BJ (cell line): ENCODE results near the gene MRPS6. TPM values are rescaled to one million over a fixed set of nuclear protein-coding genes. Genes with fewer than 3 reads are reported as not detected.

Experiments used
- CTCF ChIA-PET: fragments of 350-600 bp; formaldehyde crosslinking; extraction: SDS; loops from one replicate; lab custom pipeline; 2021; ENCODE audit warnings: antibody characterized with exemption, inconsistent platforms; lab: Yijun Ruan, JAX
- POLR2A ChIA-PET: fragments of 300-600 bp; sonication (Branson Sonifier 250); formaldehyde crosslinking; extraction: SDS; loops from one replicate; lab custom pipeline; 2021; ENCODE audit warnings: antibody characterized with exemption; lab: Charles Lee
- DNase-seq: peaks from one replicate; pipeline ENCODE4 v3.0.0-alpha.2; 2011; ENCODE audit warnings: low read depth
- H3K27me3 ChIP-seq: 2 replicates; pipeline ENCODE4 v1.6.0; 2011; ENCODE audit warnings: low read length; ENCODE audit not compliant: control insufficient read depth, insufficient read depth
- H3K36me3 ChIP-seq: 2 replicates; pipeline ENCODE4 v1.5.1; 2011; ENCODE audit warnings: low read length; ENCODE audit not compliant: control insufficient read depth, insufficient read depth
- H3K4me3 ChIP-seq: 2 replicates; pipeline ENCODE4 v1.5.1; 2011; ENCODE audit warnings: low read depth, mild to moderate bottlenecking, control low read depth, low read length
- CTCF ChIP-seq: IDR thresholded peaks from 2 replicates; pipeline ENCODE4 v1.5.1; 2011; ENCODE audit warnings: low read depth, mild to moderate bottlenecking, control low read depth, inconsistent platforms, low read length, moderate library complexity; ENCODE audit not compliant: insufficient read depth
- polyA plus RNA-seq: library from polyadenylated mRNA; depleted of rRNA; stranded (reverse); fragments of >200 nt; gene quantifications from 2 replicates; pipeline ENCODE4 v1.2.3, GENCODE V29; 2011

The MRPS6 gene
- polyA plus RNA-seq, 1 experiment = 13.8 TPM

GRCh38 chr21:34186109-34186719 is 112.8 kb downstream of the MRPS6 start:
- TF ChIP-seq CTCF = no peak
- CTCF ChIA-PET = interaction anchor here (1.0 to 1.7 kb wide), 2 partner anchors 16 to 44 kb away, joined by 3 to 7 read pairs; no protein-coding TSS in a partner anchor
- POLR2A ChIA-PET = no interaction called here
- Histone ChIP-seq H3K36me3 (no peaks in the 10 kb centered on the region), H3K4me3 (no peak overlapping the region), H3K27me3 (no peaks in the 10 kb centered on the region)
- DNase-seq = no peak

DNA sequence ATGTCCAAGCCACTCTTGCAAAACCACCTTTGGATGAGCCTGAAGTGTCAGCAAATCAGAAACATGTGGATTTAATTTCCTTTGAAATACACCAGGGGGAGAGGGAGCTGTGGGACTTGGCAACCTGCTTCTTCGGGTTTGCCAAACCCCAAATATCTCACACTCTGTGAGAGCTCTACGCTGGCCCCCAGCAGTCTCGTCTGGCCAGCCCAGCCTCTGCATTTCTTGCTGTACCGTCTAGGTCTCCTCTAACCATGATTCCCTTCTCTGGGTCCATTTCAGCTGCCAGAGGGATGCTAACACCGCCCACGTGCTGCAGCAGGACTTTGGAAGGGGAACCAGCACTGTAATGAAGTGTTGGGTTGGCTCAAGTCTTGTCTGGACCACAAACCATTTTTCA is 114.6 kb downstream of the MRPS6 start:
- DNase-seq = peak; percentile 36
- ChIA-PET CTCF (interaction anchor here (0.8 kb wide), 1 partner anchor 11 kb away, joined by 5 read pairs; no protein-coding TSS in a partner anchor), POLR2A (no interaction called here)
- TF ChIP-seq CTCF = no peak
- no peaks in the 10 kb centered on the region for H3K36me3 ChIP-seq
- H3K27me3 ChIP-seq = no peaks in the 10 kb centered on the region
- H3K4me3 ChIP-seq = no peak overlapping the region

DNA sequence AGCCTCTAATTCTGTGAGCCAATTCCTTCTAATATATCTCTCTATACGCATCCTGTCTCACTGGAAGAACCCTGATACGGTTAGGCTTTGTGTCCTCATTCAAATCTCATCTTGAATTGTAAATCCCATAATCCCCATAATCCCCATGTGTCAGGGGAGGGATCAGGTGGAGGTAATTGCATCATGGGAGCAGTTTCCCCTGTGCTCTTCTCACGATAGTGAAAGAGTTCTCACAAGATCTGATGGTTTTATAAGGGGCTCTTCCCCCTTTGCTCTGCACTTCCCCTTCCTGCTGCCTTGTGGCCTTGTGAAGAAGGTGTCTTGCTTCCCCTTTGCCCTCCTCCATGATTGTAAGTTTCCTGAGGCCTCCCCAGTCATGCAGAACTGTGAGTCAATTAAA is 116.1 kb downstream of the MRPS6 start:
- no peak for TF ChIP-seq CTCF
- POLR2A ChIA-PET = no interaction called here
- CTCF ChIA-PET = interaction anchor here (0.6 kb wide), 1 partner anchor 11 kb away, joined by 3 read pairs; no protein-coding TSS in a partner anchor

DNA sequence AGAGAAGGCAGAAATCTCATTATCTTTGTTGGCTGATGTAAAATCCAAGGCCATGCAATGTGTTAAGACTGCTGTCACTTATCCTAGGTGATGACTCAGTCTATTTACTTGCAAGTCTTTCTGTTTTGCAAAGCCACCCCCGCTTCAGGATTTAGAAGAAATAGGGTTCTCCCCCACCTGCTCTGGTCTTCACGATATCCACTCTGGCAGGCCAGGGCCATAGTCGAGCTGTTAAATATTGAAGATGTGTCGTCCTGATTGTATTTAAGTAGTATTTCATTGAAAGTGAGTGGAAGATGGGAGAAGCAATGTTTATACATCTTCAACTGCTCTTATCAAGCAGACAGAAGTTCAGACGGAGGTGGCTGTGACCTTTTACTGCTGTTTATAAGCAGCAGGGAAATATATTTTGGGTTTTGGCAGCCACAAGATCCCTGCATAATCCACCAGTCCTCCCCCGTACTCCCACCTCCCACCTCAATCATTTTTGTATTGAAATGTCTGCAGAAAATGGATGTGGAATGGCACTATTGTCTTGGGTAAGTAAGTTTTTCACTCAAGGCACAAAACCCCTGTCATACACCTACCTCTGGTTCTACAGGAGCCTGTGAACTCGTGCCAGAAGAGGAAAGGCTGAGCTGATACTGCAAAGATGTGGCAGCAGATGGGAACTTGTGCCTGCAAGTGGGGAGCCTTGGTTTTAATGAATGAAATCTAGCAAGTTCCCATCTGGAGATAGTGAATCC is 117.4 kb downstream of the MRPS6 start:
- Histone ChIP-seq H3K4me3 (no peak overlapping the region), H3K27me3 (no peaks in the 10 kb centered on the region), H3K36me3 (no peaks in the 10 kb centered on the region)
- ChIA-PET POLR2A (no interaction called here), CTCF (interaction anchor here (0.7 kb wide), 1 partner anchor 11 kb away, joined by 3 read pairs; no protein-coding TSS in a partner anchor)
- DNase-seq = no peak
- TF ChIP-seq CTCF = no peak

More for the DNA sequence above, 116.1 kb downstream of the MRPS6 start:
- no peak overlapping the region for H3K4me3 ChIP-seq
- H3K36me3 ChIP-seq = no peaks in the 10 kb centered on the region
- no peak for DNase-seq
- no peaks in the 10 kb centered on the region for H3K27me3 ChIP-seq

- no peak for TF ChIP-seq CTCF
- CTCF ChIA-PET = interaction anchor here (0.6 to 1.4 kb wide), 2 partner anchors 146 to 268 kb away, joined by 3 read pairs; no protein-coding TSS in a partner anchor
- no peaks in the 10 kb centered on the region for H3K27me3 ChIP-seq
- H3K36me3 ChIP-seq = no peaks in the 10 kb centered on the region
- no peak overlapping the region for H3K4me3 ChIP-seq
- POLR2A ChIA-PET = no interaction called here
- DNase-seq = no peak
Observed at GRCh38 chr21:34191876-34192275, 118.5 kb downstream of the MRPS6 start.
